WI38 (cell line): ENCODE data around the gene IL6R.

Experiments used
- H3K4me3 ChIP-seq: 2 replicates; pipeline ENCODE4 v1.5.1; 2011; ENCODE audit warnings: low read depth, mild to moderate bottlenecking, control low read depth, low read length
- TF ChIP-seq, protein P1 (sequence below): IDR thresholded peaks from 2 replicates; pipeline ENCODE4 v1.5.1; 2012; ENCODE audit warnings: low read depth, mild to moderate bottlenecking, control low read depth, low read length

The IL6R gene

GRCh38 chr1:154416471-154417337, 11.6 kb downstream of the IL6R start:
- H3K4me3 ChIP-seq = no peak overlapping the region
- TF ChIP-seq, protein P1, sequence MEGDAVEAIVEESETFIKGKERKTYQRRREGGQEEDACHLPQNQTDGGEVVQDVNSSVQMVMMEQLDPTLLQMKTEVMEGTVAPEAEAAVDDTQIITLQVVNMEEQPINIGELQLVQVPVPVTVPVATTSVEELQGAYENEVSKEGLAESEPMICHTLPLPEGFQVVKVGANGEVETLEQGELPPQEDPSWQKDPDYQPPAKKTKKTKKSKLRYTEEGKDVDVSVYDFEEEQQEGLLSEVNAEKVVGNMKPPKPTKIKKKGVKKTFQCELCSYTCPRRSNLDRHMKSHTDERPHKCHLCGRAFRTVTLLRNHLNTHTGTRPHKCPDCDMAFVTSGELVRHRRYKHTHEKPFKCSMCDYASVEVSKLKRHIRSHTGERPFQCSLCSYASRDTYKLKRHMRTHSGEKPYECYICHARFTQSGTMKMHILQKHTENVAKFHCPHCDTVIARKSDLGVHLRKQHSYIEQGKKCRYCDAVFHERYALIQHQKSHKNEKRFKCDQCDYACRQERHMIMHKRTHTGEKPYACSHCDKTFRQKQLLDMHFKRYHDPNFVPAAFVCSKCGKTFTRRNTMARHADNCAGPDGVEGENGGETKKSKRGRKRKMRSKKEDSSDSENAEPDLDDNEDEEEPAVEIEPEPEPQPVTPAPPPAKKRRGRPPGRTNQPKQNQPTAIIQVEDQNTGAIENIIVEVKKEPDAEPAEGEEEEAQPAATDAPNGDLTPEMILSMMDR = no peak

GRCh38 chr1:154417338-154417608, 12.1 kb downstream of the IL6R start:
- H3K4me3 ChIP-seq = no peak overlapping the region
- TF ChIP-seq, protein P1 = no peak

GRCh38 chr1:154418062-154418921, 13.1 kb downstream of the IL6R start:
- no peak overlapping the region for H3K4me3 ChIP-seq
- TF ChIP-seq, protein P1 = no peak

DNA sequence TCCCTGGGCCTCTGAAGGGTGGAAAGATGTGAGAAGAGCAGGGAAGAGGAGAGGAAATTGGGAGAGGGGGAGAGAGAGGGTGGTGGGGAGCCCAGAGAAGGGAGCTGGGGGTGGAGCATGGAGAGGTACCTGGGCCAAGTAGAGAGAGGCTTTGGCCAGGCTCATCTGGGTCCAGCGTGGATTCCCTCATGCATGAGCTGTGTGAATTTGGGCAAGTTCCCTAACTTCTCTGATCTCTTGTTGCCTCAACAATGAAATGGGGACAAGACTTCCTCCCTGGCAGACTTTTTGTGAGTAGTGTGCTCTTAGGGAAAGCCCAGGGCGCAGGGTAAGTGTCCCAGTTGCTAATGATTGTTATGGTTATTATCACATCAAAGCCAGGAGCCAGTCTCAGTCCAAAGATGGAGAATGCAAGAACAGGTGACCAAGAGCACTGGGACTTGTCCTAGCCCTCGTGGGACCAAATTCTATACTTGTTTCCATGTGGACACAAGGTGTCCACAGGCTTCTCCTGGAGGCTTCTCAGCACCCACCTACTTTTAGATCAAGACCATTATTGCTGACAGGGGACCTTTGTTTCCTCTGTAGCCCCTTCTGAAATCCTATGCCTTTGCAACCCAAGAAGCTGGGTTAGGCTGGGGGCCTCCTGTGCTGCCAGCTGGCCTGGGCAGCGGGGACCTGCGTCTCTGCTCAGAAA, 13.9 kb downstream of the IL6R start:
- TF ChIP-seq, protein P1 = no peak
- H3K4me3 ChIP-seq = no peak overlapping the region

GRCh38 chr1:154419620-154420571, 14.8 kb downstream of the IL6R start:
- TF ChIP-seq, protein P1 = no peak
- peak overlapping the region; percentile 29 for H3K4me3 ChIP-seq
